Activated naive CD8-positive, alpha-beta T cell treated with anti-CD3 and anti-CD28 coated beads for 36 hours (primary cell): ENCODE data around the gene GCAT. TPM values are rescaled to one million over a fixed set of nuclear protein-coding genes. Genes with fewer than 3 reads are reported as not detected.
A peak's percentile ranks its signal among the peaks of the same experiment; 100 is the strongest.
"Not testable (repeated sequence)": the region's sequence is repeated elsewhere in the genome, so short reads cannot be mapped to it uniquely, and the experiment has no call there.

ENCODE experiments used
- DNase-seq: peaks from one replicate; pipeline ENCODE4 v3.0.0; 2021
- H3K27ac Mint-ChIP-seq: one replicate; pipeline ENCODE4 v1.8.0; 2022; ENCODE audit warnings: mild to moderate bottlenecking, moderate library complexity, mixed read lengths
- H3K27me3 Mint-ChIP-seq: one replicate; pipeline ENCODE4 v1.8.0; 2022; ENCODE audit warnings: mild to moderate bottlenecking, mixed read lengths
- H3K36me3 Mint-ChIP-seq: one replicate; pipeline ENCODE4 v1.8.0; 2021; ENCODE audit warnings: mild to moderate bottlenecking, mixed read lengths
- H3K4me1 Mint-ChIP-seq: one replicate; pipeline ENCODE4 v1.8.0; 2021; ENCODE audit warnings: mixed read lengths
- H3K4me3 Mint-ChIP-seq: one replicate; pipeline ENCODE4 v1.8.0; 2022; ENCODE audit warnings: mild to moderate bottlenecking, moderate library complexity, mixed read lengths
- H3K9me3 Mint-ChIP-seq: one replicate; pipeline ENCODE4 v1.8.0; 2022; ENCODE audit warnings: mixed read lengths
- total RNA-seq, 2 experiments: library from RNA; stranded (reverse); gene quantifications; one replicate each; pipeline ENCODE4 v1.2.3, GENCODE V29; 2021

The GCAT gene
- total RNA-seq, 2 experiments from 2014 or later: 11.6 to 12.9 TPM

- Mint-ChIP-seq H3K27ac (peak overlapping the region; percentile 32), H3K4me1 (no peaks in the 10 kb centered on the region)
Measured at GRCh38 chr22:37775785-37776638, 31.7 kb upstream of the GCAT start.

GRCh38 chr22:37776639-37777005, 31.1 kb upstream of the GCAT start:
- Mint-ChIP-seq H3K27me3 (no peaks in the 10 kb centered on the region), H3K4me3 (no peak overlapping the region), H3K9me3 (no peaks in the 10 kb centered on the region), H3K36me3 (peaks cover 2% of the 10 kb centered on the region), H3K27ac (no peak overlapping the region), H3K4me1 (no peaks in the 10 kb centered on the region)
- no peak for DNase-seq

More at GRCh38 chr22:37775785-37776638, 31.7 kb upstream of the GCAT start:
- DNase-seq: no peak
- H3K36me3 Mint-ChIP-seq: peaks cover 2% of the 10 kb centered on the region
- no peak overlapping the region for H3K4me3 Mint-ChIP-seq
- H3K9me3 Mint-ChIP-seq: no peaks in the 10 kb centered on the region
- H3K27me3 Mint-ChIP-seq: no peaks in the 10 kb centered on the region

GRCh38 chr22:37777122-37777687, 30.5 kb upstream of the GCAT start:
- Mint-ChIP-seq H3K9me3 (no peaks in the 10 kb centered on the region), H3K4me1 (no peaks in the 10 kb centered on the region), H3K27ac (no peak overlapping the region), H3K36me3 (peaks cover 2% of the 10 kb centered on the region), H3K4me3 (no peak overlapping the region), H3K27me3 (no peaks in the 10 kb centered on the region)
- DNase-seq: no peak

- no peaks in the 10 kb centered on the region for H3K27me3 Mint-ChIP-seq
- no peaks in the 10 kb centered on the region for H3K4me1 Mint-ChIP-seq
- no peak overlapping the region for H3K27ac Mint-ChIP-seq
- no peak for DNase-seq
- H3K9me3 Mint-ChIP-seq: no peaks in the 10 kb centered on the region
- peaks cover 2% of the 10 kb centered on the region for H3K36me3 Mint-ChIP-seq
- H3K4me3 Mint-ChIP-seq: no peak overlapping the region
Measured at GRCh38 chr22:37778370-37779009, 29.2 kb upstream of the GCAT start.

- H3K27ac Mint-ChIP-seq: no peak overlapping the region
Measured at GRCh38 chr22:37781434-37782059, 26.2 kb upstream of the GCAT start.

GRCh38 chr22:37782340-37783168, 25.2 kb upstream of the GCAT start:
- Mint-ChIP-seq H3K36me3 (no peaks in the 10 kb centered on the region), H3K4me3 (no peak overlapping the region), H3K9me3 (no peaks in the 10 kb centered on the region)

More at GRCh38 chr22:37781434-37782059, 26.2 kb upstream of the GCAT start:
- Mint-ChIP-seq H3K36me3 (no peaks in the 10 kb centered on the region), H3K9me3 (no peaks in the 10 kb centered on the region), H3K4me3 (no peak overlapping the region), H3K27me3 (no peaks in the 10 kb centered on the region), H3K4me1 (no peaks in the 10 kb centered on the region)
- no peak for DNase-seq

GRCh38 chr22:37784829-37785495, 22.8 kb upstream of the GCAT start:
- Mint-ChIP-seq H3K36me3 (no peaks in the 10 kb centered on the region), H3K27ac (no peak overlapping the region), H3K4me1 (no peaks in the 10 kb centered on the region), H3K9me3 (no peaks in the 10 kb centered on the region), H3K27me3 (no peaks in the 10 kb centered on the region), H3K4me3 (no peak overlapping the region)
- no peak for DNase-seq

More at GRCh38 chr22:37782340-37783168, 25.2 kb upstream of the GCAT start:
- Mint-ChIP-seq H3K27me3 (no peaks in the 10 kb centered on the region), H3K4me1 (no peaks in the 10 kb centered on the region), H3K27ac (no peak overlapping the region)
- no peak for DNase-seq

GRCh38 chr22:37790234-37790633, 17.5 kb upstream of the GCAT start:
- no peak for DNase-seq
- Mint-ChIP-seq H3K4me3 (no peak overlapping the region), H3K27me3 (no peaks in the 10 kb centered on the region), H3K36me3 (no peaks in the 10 kb centered on the region), H3K9me3 (no peaks in the 10 kb centered on the region), H3K4me1 (no peaks in the 10 kb centered on the region), H3K27ac (no peak overlapping the region)

GRCh38 chr22:37792494-37792893, 15.2 kb upstream of the GCAT start:
- Mint-ChIP-seq H3K36me3 (no peaks in the 10 kb centered on the region), H3K4me1 (no peaks in the 10 kb centered on the region), H3K4me3 (no peak overlapping the region), H3K9me3 (no peaks in the 10 kb centered on the region), H3K27ac (no peak overlapping the region), H3K27me3 (no peaks in the 10 kb centered on the region)
- DNase-seq: no peak

- H3K36me3 Mint-ChIP-seq: no peaks in the 10 kb centered on the region
- DNase-seq: no peak
- H3K9me3 Mint-ChIP-seq: no peaks in the 10 kb centered on the region
- H3K27me3 Mint-ChIP-seq: no peaks in the 10 kb centered on the region
- no peak overlapping the region for H3K4me3 Mint-ChIP-seq
- H3K4me1 Mint-ChIP-seq: no peaks in the 10 kb centered on the region
- H3K27ac Mint-ChIP-seq: no peak overlapping the region
Measured at GRCh38 chr22:37794376-37794775, 13.4 kb upstream of the GCAT start.

GRCh38 chr22:37796079-37796478, 11.7 kb upstream of the GCAT start:
- Mint-ChIP-seq H3K9me3 (no peaks in the 10 kb centered on the region), H3K27me3 (no peaks in the 10 kb centered on the region), H3K4me1 (no peaks in the 10 kb centered on the region), H3K36me3 (no peaks in the 10 kb centered on the region), H3K4me3 (no peak overlapping the region), H3K27ac (no peak overlapping the region)
- DNase-seq: no peak

- H3K9me3 Mint-ChIP-seq, H3K4me3 Mint-ChIP-seq, H3K4me1 Mint-ChIP-seq, H3K27ac Mint-ChIP-seq, H3K27me3 Mint-ChIP-seq, DNase-seq, H3K36me3 Mint-ChIP-seq: not testable (repeated sequence)
Measured at GRCh38 chr22:37797259-37797658, 10.5 kb upstream of the GCAT start.

- no peak overlapping the region for H3K27ac Mint-ChIP-seq
- H3K4me1 Mint-ChIP-seq: peaks cover 3% of the 10 kb centered on the region
- H3K4me3 Mint-ChIP-seq: no peak overlapping the region
- H3K27me3 Mint-ChIP-seq: peaks cover 8% of the 10 kb centered on the region
- H3K36me3 Mint-ChIP-seq: no peaks in the 10 kb centered on the region
- no peaks in the 10 kb centered on the region for H3K9me3 Mint-ChIP-seq
- no peak for DNase-seq
Measured at GRCh38 chr22:37797874-37798500, 9.7 kb upstream of the GCAT start.

- not testable (repeated sequence) for H3K27ac Mint-ChIP-seq, H3K9me3 Mint-ChIP-seq, H3K36me3 Mint-ChIP-seq, DNase-seq, H3K4me3 Mint-ChIP-seq
- Mint-ChIP-seq H3K27me3 (peaks cover 25% of the 10 kb centered on the region), H3K4me1 (peaks cover 13% of the 10 kb centered on the region)
Measured at GRCh38 chr22:37799979-37800378, 7.8 kb upstream of the GCAT start.
